ENCODE data around the gene HJV. TPM values are rescaled to one million over a fixed set of nuclear protein-coding genes. Genes with fewer than 3 reads are reported as not detected.

Gene HJV
- total RNA-seq, 1 donor from 2014 or later = not detected

- no peak overlapping the region for H3K27ac Mint-ChIP-seq (ENCODE audit: unreplicated experiment)
These were observed 27.0 kb downstream of the HJV start for GRCh38 chr1:145994391-145995120.

GRCh38 chr1:145993618-145994390 lies 27.7 kb downstream of the HJV start:
- no peak for DNase-seq (ENCODE audit: low read depth, low spot score)
- H3K4me1 Mint-ChIP-seq = peaks cover 52% of the 10 kb centered on the region
- no peak for TF ChIP-seq CTCF (conservative IDR thresholded peaks at IDR 0.05)
- H3K9me3 Mint-ChIP-seq = no peaks in the 10 kb centered on the region
- H3K4me3 Mint-ChIP-seq = peak overlapping the region; percentile 96
- H3K27ac Mint-ChIP-seq (ENCODE audit: unreplicated experiment) = no peak overlapping the region
- no peaks in the 10 kb centered on the region for H3K27me3 Mint-ChIP-seq (ENCODE audit: low read depth)
- peaks cover 29% of the 10 kb centered on the region for H3K36me3 Mint-ChIP-seq (ENCODE audit: low read depth)

More at GRCh38 chr1:145994391-145995120, 27.0 kb downstream of the HJV start:
- Mint-ChIP-seq H3K27me3 (ENCODE audit: low read depth) (no peaks in the 10 kb centered on the region), H3K4me1 (peaks cover 52% of the 10 kb centered on the region), H3K4me3 (peak overlapping the region; percentile 96), H3K9me3 (no peaks in the 10 kb centered on the region), H3K36me3 (ENCODE audit: low read depth) (peaks cover 29% of the 10 kb centered on the region)
- no peak for DNase-seq (ENCODE audit: low read depth, low spot score)
- no peak for TF ChIP-seq CTCF (conservative IDR thresholded peaks at IDR 0.05)

- no peak for TF ChIP-seq CTCF (conservative IDR thresholded peaks at IDR 0.05)
- Mint-ChIP-seq H3K27ac (ENCODE audit: unreplicated experiment) (no peak overlapping the region), H3K36me3 (ENCODE audit: low read depth) (peaks cover 29% of the 10 kb centered on the region), H3K4me1 (peaks cover 50% of the 10 kb centered on the region), H3K9me3 (no peaks in the 10 kb centered on the region), H3K27me3 (ENCODE audit: low read depth) (no peaks in the 10 kb centered on the region), H3K4me3 (peak overlapping the region; percentile 96)
- no peak for DNase-seq (ENCODE audit: low read depth, low spot score)
These were observed 28.4 kb downstream of the HJV start for GRCh38 chr1:145992958-145993617.

GRCh38 chr1:145992502-145992936 lies 29.0 kb downstream of the HJV start:
- Mint-ChIP-seq H3K27me3 (ENCODE audit: low read depth) (no peaks in the 10 kb centered on the region), H3K27ac (ENCODE audit: unreplicated experiment) (no peak overlapping the region), H3K4me1 (peaks cover 45% of the 10 kb centered on the region), H3K4me3 (peak overlapping the region; percentile 96), H3K36me3 (ENCODE audit: low read depth) (peaks cover 29% of the 10 kb centered on the region), H3K9me3 (no peaks in the 10 kb centered on the region)
- TF ChIP-seq CTCF (conservative IDR thresholded peaks at IDR 0.05) = no peak
- DNase-seq (ENCODE audit: low read depth, low spot score) = no peak

- H3K36me3 Mint-ChIP-seq (ENCODE audit: low read depth) = peaks cover 29% of the 10 kb centered on the region
These were observed 29.7 kb downstream of the HJV start for GRCh38 chr1:145991735-145992412.

More at GRCh38 chr1:145991735-145992412, 29.7 kb downstream of the HJV start:
- Mint-ChIP-seq H3K4me3 (peak overlapping the region; percentile 96), H3K27ac (ENCODE audit: unreplicated experiment) (no peak overlapping the region), H3K27me3 (ENCODE audit: low read depth) (no peaks in the 10 kb centered on the region), H3K9me3 (no peaks in the 10 kb centered on the region), H3K4me1 (peaks cover 38% of the 10 kb centered on the region)
- no peak for DNase-seq (ENCODE audit: low read depth, low spot score)
- TF ChIP-seq CTCF (conservative IDR thresholded peaks at IDR 0.05) = no peak
